ENCODE results near the gene ATP6V0A4.

Gene ATP6V0A4

GRCh38 chr7:138753150-138753518, 44.9 kb downstream of the ATP6V0A4 start:
- no peak for TF ChIP-seq CTCF (IDR thresholded peaks at IDR 0.05; ENCODE audit: borderline replicate concordance, insufficient read depth, low read depth, low read length)
- H3K4me3 ChIP-seq (ENCODE audit: low read depth, low read length), result no peak overlapping the region

- TF ChIP-seq CTCF (IDR thresholded peaks at IDR 0.05; ENCODE audit: borderline replicate concordance, insufficient read depth, low read depth, low read length), result no peak
- no peak overlapping the region for H3K4me3 ChIP-seq (ENCODE audit: low read depth, low read length)
These were observed 45.4 kb downstream of the ATP6V0A4 start for GRCh38 chr7:138752518-138753149.

GRCh38 chr7:138750901-138751464, 47.0 kb downstream of the ATP6V0A4 start:
- H3K4me3 ChIP-seq (ENCODE audit: low read depth, low read length), result no peak overlapping the region
- TF ChIP-seq CTCF (IDR thresholded peaks at IDR 0.05; ENCODE audit: borderline replicate concordance, insufficient read depth, low read depth, low read length), result no peak

GRCh38 chr7:138750473-138750872, 47.5 kb downstream of the ATP6V0A4 start:
- no peak overlapping the region for H3K4me3 ChIP-seq (ENCODE audit: low read depth, low read length)
- TF ChIP-seq CTCF (IDR thresholded peaks at IDR 0.05; ENCODE audit: borderline replicate concordance, insufficient read depth, low read depth, low read length), result no peak

GRCh38 chr7:138749960-138750359, 48.0 kb downstream of the ATP6V0A4 start:
- TF ChIP-seq CTCF (IDR thresholded peaks at IDR 0.05; ENCODE audit: borderline replicate concordance, insufficient read depth, low read depth, low read length), result no peak
- no peak overlapping the region for H3K4me3 ChIP-seq (ENCODE audit: low read depth, low read length)

- H3K4me3 ChIP-seq (ENCODE audit: low read depth, low read length), result no peak overlapping the region
- TF ChIP-seq CTCF (IDR thresholded peaks at IDR 0.05; ENCODE audit: borderline replicate concordance, insufficient read depth, low read depth, low read length), result no peak
These were observed 49.3 kb downstream of the ATP6V0A4 start for GRCh38 chr7:138748666-138749065.

- no peak overlapping the region for H3K4me3 ChIP-seq (ENCODE audit: low read depth, low read length)
- TF ChIP-seq CTCF (IDR thresholded peaks at IDR 0.05; ENCODE audit: borderline replicate concordance, insufficient read depth, low read depth, low read length), result no peak
These were observed 51.9 kb downstream of the ATP6V0A4 start for GRCh38 chr7:138746073-138746472.
